Activated CD8-positive, alpha-beta memory T cell treated with anti-CD3 and anti-CD28 coated beads, Interleukin-2, amount 10 ng/mL, durations not matched to agents 7 days and 5 days (primary cell): ENCODE data around the gene FBXO48. TPM values are rescaled to one million over a fixed set of nuclear protein-coding genes. Genes with fewer than 3 reads are reported as not detected.

Experiments
- ATAC-seq: fragments of 150-1000 bp; cut with Tn5 transposase; one replicate; pipeline ENCODE4 v1.10.0; 2021; ENCODE audit warnings: moderate library complexity
- CTCF ChIA-PET: fragments of 350-600 bp; sonication (Branson Sonifier 250); formaldehyde crosslinking; loops from one replicate; lab custom pipeline; 2021; ENCODE audit warnings: antibody characterized with exemption; lab: Charles Lee
- DNase-seq: peaks from one replicate; pipeline ENCODE4 v3.0.0-alpha.2; 2020
- H3K27ac Mint-ChIP-seq: one replicate; pipeline ENCODE4 v1.8.0; 2021; ENCODE audit warnings: mild to moderate bottlenecking, mixed read lengths
- H3K27me3 Mint-ChIP-seq: one replicate; pipeline ENCODE4 v1.8.0; 2021; ENCODE audit warnings: mixed read lengths
- H3K36me3 Mint-ChIP-seq: one replicate; pipeline ENCODE4 v1.8.0; 2021; ENCODE audit warnings: mild to moderate bottlenecking, mixed read lengths
- H3K4me1 Mint-ChIP-seq: one replicate; pipeline ENCODE4 v1.8.0; 2021; ENCODE audit warnings: mixed read lengths
- H3K4me3 Mint-ChIP-seq: one replicate; pipeline ENCODE4 v1.8.0; 2021; ENCODE audit warnings: mild to moderate bottlenecking, moderate library complexity, mixed read lengths
- H3K9me3 Mint-ChIP-seq: one replicate; pipeline ENCODE4 v1.8.0; 2022; ENCODE audit warnings: low read depth, mixed read lengths
- total RNA-seq, 2 experiments: library from RNA; stranded (reverse); gene quantifications; one replicate each; pipeline ENCODE4 v1.2.3, GENCODE V29; 2021

FBXO48 gene
- total RNA-seq, 2 experiments from 2014 or later: 3.3 to 3.4 TPM

DNA sequence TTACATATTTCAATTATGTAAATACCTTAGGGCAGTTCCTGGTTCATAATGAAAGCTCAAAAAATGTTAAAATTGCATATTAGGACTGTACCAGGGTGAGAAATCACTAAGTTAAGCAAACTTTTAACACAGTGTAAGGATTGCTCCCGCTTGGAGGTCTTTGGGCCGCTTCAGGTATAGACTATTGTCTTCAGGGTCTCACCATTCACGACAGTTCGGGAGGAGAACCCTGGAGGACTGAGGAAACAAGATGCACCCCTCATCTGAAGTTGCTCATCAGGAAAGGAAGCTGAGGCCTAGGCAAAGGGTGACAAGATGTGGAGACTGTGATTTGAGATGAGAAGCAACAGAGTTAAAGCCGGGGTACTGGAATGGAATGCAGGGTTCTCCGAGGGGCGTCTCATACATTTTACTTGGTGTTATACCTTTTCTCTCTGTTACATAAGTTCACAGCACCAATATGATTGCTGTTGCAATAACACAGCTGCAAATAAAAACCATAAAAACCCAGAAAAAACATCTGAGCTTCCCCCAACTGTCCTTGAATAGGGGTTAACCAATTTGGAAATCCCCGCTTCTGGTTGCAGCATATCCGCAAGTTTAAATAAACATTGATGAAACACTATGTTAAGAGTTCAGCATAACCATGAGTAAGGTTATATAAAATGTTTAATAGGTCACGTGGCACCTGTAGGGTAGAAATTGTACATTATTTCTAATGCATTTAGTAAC lies 40.1 kb downstream of the FBXO48 start:
- peak; percentile 32 for ATAC-seq
- DNase-seq: peak; percentile 55
- H3K9me3 Mint-ChIP-seq: no peaks in the 10 kb centered on the region
- peaks cover 21% of the 10 kb centered on the region for H3K4me1 Mint-ChIP-seq
- H3K27ac Mint-ChIP-seq: peak overlapping the region; percentile 89
- H3K27me3 Mint-ChIP-seq: no peaks in the 10 kb centered on the region
- H3K36me3 Mint-ChIP-seq: peaks cover 6% of the 10 kb centered on the region
- peak overlapping the region; percentile 8 for H3K4me3 Mint-ChIP-seq
- CTCF ChIA-PET: interaction anchor here (0.8 to 4.8 kb wide), 9 partner anchors 9 to 64 kb away, joined by 3 to 44 read pairs (median 3); no protein-coding TSS in a partner anchor

DNA sequence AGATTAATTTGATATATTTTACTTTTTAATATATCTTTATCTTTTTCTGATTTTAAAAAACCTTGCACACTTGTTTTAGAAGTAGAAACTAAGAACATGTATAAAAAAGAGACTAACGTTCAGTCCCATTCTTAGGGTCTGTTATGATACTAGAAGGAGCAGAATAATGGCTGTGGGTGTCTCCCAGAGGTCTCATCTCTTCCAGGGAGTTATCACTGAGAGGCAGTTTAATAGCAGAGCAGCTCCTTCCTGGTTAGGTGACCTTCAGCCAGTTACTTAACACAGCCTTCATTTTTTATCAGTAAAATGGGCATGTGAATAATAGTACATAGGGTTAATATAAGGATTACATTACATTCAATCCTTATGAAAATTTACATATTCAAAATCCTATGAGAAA lies 40.6 kb downstream of the FBXO48 start:
- ATAC-seq (no peak), DNase-seq (no peak)
- no peak overlapping the region for H3K4me3 Mint-ChIP-seq
- H3K36me3 Mint-ChIP-seq: peaks cover 10% of the 10 kb centered on the region
- H3K27me3 Mint-ChIP-seq: no peaks in the 10 kb centered on the region
- CTCF ChIA-PET: interaction anchor here (0.8 to 4.8 kb wide), 9 partner anchors 8 to 64 kb away, joined by 3 to 44 read pairs (median 3); partner anchors contain the start of gene PLEK
- H3K4me1 Mint-ChIP-seq: peaks cover 24% of the 10 kb centered on the region
- no peak overlapping the region for H3K27ac Mint-ChIP-seq
- no peaks in the 10 kb centered on the region for H3K9me3 Mint-ChIP-seq

DNA sequence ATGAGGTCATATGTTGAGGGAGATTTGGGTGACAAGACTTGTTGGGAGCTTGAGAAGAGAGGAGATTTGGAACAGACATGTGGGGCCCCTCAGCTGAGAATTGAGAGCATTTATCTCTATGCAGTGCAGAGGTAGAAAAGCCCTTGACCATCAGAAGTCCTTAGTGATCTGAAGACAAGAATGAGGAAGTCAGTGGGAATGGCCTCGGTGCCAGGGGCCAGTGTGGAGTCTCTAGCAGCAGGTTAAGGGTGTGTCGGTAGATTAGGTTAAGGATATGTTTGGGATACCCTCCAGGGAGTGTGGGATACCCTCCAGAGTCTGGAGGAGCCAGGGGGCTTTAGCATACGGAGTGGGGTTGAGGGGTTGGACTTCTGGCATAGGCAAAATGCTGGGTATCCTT lies 41.6 kb downstream of the FBXO48 start:
- no peaks in the 10 kb centered on the region for H3K9me3 Mint-ChIP-seq
- ATAC-seq (no peak), DNase-seq (no peak)
- H3K36me3 Mint-ChIP-seq: peaks cover 10% of the 10 kb centered on the region
- no peak overlapping the region for H3K27ac Mint-ChIP-seq
- CTCF ChIA-PET: interaction anchor here (1.9 to 2.2 kb wide), 2 partner anchors 16 to 303 kb away, joined by 5 to 10 read pairs; no protein-coding TSS in a partner anchor
- H3K4me1 Mint-ChIP-seq: peaks cover 31% of the 10 kb centered on the region
- no peak overlapping the region for H3K4me3 Mint-ChIP-seq
- H3K27me3 Mint-ChIP-seq: no peaks in the 10 kb centered on the region

DNA sequence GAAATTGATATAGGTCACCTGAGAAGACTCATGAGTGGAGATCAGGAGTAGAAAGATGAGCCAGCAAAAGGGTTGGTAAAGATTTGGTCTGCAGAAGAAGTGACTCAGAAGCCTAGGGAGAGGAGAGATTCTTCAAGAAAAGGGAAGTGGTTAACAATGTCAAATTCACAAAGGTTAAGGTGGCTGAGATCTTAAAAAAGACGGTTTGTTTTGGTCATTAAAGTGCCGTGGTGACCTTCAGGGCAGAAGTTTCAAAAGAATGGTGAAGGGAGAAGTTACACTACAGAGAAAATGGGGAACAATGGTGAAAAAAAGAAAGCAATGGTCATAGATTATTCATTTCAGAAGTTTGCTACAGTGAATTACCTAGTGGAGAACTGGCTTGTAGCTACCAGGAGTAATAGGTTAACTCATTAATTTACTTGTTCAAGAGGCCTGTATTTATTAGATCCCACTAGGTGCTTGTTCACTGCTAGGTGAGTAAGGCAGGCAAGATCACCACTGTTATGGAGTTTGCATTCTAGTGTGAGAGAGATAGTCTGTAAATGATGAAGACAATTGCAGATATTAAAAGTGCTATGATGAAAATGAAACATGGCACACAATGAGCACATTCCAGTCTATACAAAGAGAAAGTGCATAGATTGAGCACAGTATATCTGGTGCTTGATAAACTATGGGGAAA lies 43.0 kb downstream of the FBXO48 start:
- H3K4me1 Mint-ChIP-seq: peaks cover 42% of the 10 kb centered on the region
- ATAC-seq (peak; percentile 85), DNase-seq (no peak)
- H3K9me3 Mint-ChIP-seq: no peaks in the 10 kb centered on the region
- H3K4me3 Mint-ChIP-seq: no peak overlapping the region
- peaks cover 10% of the 10 kb centered on the region for H3K36me3 Mint-ChIP-seq
- CTCF ChIA-PET: interaction anchor here (1.0 to 2.2 kb wide), 3 partner anchors 17 to 302 kb away, joined by 4 to 10 read pairs (median 5); no protein-coding TSS in a partner anchor
- no peak overlapping the region for H3K27ac Mint-ChIP-seq
- no peaks in the 10 kb centered on the region for H3K27me3 Mint-ChIP-seq

DNA sequence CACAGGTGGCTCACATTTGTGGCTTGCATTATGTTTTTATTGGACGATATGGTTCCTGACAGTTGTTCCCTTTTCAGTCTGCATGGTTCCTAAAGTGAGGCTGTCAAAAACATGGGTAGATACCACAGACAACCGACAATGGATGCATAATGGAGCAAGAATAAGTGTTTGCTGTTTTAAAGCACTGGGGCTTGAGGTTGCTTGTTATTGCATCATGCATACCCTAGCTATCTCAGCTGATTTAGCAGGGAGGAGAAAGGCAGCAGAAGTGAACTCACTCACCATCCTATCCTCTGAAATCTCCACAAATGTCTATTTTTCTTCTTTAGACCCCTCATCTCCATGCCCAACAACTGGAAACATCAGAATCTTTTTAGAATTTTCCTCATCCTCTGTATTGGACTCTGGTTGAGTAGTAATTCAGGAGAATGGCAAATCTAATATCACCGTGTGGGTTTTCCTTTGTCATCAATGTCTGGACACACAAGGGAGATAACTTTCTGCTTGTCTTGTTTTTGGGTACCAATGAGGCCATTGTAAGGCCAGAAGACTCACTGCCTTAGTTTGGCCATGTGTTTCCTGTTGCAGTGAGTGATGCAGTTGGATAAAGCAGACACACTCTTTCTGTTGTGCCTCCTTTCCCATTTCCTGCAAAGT lies 46.7 kb downstream of the FBXO48 start:
- no peak for ATAC-seq
- no peak for DNase-seq
- H3K27ac Mint-ChIP-seq: no peak overlapping the region
- H3K36me3 Mint-ChIP-seq: peaks cover 8% of the 10 kb centered on the region
- H3K4me1 Mint-ChIP-seq: peaks cover 39% of the 10 kb centered on the region
- H3K9me3 Mint-ChIP-seq: no peaks in the 10 kb centered on the region
- H3K4me3 Mint-ChIP-seq: no peak overlapping the region
- no peaks in the 10 kb centered on the region for H3K27me3 Mint-ChIP-seq
- CTCF ChIA-PET: interaction anchor here (1.4 kb wide), 1 partner anchor 20 kb away, joined by 7 read pairs; no protein-coding TSS in a partner anchor

DNA sequence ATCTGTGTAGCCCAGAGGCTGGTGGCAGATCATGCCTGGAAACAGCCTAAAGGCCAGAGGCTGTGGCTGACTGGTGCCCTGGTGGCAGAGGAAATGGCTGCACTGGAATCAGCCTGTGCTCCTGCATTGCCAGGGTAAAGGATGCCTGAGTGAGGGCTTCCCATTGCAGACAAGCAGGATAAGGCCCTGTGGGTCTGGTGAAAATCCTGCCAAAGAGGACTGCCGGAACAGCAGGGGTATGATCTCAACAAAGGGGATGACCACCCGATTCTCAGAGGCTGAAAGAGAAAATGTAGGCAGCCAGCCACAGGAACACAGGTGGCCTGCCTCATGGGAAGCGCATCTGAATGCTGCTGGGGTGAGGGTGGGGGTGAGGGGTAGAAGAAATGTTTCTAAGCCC lies 48.2 kb downstream of the FBXO48 start:
- H3K4me3 Mint-ChIP-seq: no peak overlapping the region

DNA sequence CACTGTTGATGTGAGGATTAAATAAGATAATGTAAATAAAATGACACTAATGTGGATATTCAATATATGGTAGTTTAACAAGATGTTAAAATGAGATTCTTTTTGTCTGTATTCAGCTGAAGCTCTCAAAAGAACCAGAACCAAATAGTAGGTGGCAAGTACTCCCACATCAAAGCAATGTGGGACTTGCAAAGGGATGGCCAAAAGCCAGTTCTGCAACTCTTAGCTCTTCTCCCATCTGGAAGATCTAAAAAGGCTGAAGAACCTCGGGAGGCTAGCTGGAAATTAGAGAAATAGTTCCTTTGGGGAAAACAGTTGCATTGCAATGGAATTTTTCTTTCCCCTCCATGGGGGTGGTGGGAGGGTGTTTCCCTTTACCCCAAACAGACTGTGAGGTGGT lies 48.7 kb downstream of the FBXO48 start:
- H3K9me3 Mint-ChIP-seq: no peaks in the 10 kb centered on the region
- CTCF ChIA-PET: interaction anchor here (1.0 to 1.4 kb wide), 4 partner anchors 8 to 490 kb away, joined by 3 read pairs; no protein-coding TSS in a partner anchor
- no peaks in the 10 kb centered on the region for H3K27me3 Mint-ChIP-seq
- no peak for ATAC-seq
- no peak for DNase-seq
- H3K4me3 Mint-ChIP-seq: no peak overlapping the region
- H3K4me1 Mint-ChIP-seq: peaks cover 41% of the 10 kb centered on the region
- peaks cover 8% of the 10 kb centered on the region for H3K36me3 Mint-ChIP-seq
- peak overlapping the region; percentile 69 for H3K27ac Mint-ChIP-seq

More for the DNA sequence above, 48.2 kb downstream of the FBXO48 start:
- Mint-ChIP-seq H3K27ac (no peak overlapping the region), H3K4me1 (peaks cover 39% of the 10 kb centered on the region), H3K36me3 (peaks cover 8% of the 10 kb centered on the region), H3K27me3 (no peaks in the 10 kb centered on the region), H3K9me3 (no peaks in the 10 kb centered on the region)
- ATAC-seq (no peak), DNase-seq (no peak)
- CTCF ChIA-PET: interaction anchor here (1.0 to 1.4 kb wide), 3 partner anchors 8 to 40 kb away, joined by 3 to 7 read pairs (median 3); no protein-coding TSS in a partner anchor

DNA sequence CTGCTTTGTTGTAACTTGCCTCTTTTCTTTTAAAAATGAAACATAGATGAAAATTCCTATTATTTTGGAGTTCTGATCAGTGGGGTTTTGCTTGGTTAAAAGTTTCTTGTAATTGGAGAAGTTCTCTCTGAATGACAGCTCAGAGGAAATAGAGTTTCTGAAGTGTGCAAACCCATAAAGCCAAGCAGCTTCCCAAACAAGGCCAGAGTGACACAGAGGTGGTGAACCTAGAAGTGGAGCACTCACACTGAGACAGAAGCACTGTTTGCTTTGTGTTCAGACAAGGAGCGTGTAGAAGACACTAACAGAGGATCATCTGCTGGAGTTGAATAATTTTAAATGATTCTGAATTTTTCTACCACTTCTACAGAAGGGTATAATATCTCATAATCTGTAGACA lies 49.2 kb downstream of the FBXO48 start:
- no peaks in the 10 kb centered on the region for H3K9me3 Mint-ChIP-seq
- no peak overlapping the region for H3K4me3 Mint-ChIP-seq
- H3K36me3 Mint-ChIP-seq: peaks cover 7% of the 10 kb centered on the region
- peaks cover 43% of the 10 kb centered on the region for H3K4me1 Mint-ChIP-seq
- ATAC-seq (peak; percentile 73), DNase-seq (no peak)
- CTCF ChIA-PET: interaction anchor here (1.0 to 1.4 kb wide), 4 partner anchors 9 to 490 kb away, joined by 3 read pairs; no protein-coding TSS in a partner anchor
- H3K27me3 Mint-ChIP-seq: no peaks in the 10 kb centered on the region
- peak overlapping the region; percentile 69 for H3K27ac Mint-ChIP-seq

DNA sequence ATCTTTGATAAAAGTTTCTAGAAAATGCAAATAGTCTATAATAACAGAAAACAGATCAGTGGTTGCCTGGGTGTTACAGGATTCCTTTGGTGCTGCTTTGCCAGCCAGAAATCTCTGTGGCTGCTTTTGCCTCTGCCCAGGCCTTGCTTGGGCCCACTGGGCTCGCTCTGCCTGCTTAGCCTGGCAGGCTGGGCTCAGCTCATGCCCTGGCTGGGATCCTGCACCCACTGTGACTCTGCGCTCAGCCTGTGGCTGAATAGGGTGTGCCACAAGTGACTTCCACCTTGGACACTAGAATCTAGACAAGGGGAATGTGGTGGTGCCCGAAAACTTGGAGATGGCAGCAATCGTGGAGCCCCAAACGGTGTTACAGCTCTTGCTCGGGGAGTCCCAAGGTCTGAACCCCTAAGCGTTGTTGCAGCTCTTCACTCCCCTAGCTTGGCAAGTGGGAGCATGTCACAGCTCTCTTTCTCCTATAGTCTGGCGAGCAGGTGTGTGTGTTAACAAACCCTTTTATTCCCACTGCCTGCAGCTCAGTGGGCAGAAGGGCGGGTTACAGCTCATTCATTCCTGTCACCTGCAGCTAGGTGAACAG lies 50.9 kb downstream of the FBXO48 start:
- no peak overlapping the region for H3K4me3 Mint-ChIP-seq
- H3K27ac Mint-ChIP-seq: no peak overlapping the region
- no peaks in the 10 kb centered on the region for H3K36me3 Mint-ChIP-seq
- H3K9me3 Mint-ChIP-seq: no peaks in the 10 kb centered on the region
- peaks cover 56% of the 10 kb centered on the region for H3K4me1 Mint-ChIP-seq
- CTCF ChIA-PET: interaction anchor here (0.8 to 2.6 kb wide), 2 partner anchors 11 to 25 kb away, joined by 3 to 14 read pairs; no protein-coding TSS in a partner anchor
- DNase-seq (no peak), ATAC-seq (no peak)
- H3K27me3 Mint-ChIP-seq: no peaks in the 10 kb centered on the region

DNA sequence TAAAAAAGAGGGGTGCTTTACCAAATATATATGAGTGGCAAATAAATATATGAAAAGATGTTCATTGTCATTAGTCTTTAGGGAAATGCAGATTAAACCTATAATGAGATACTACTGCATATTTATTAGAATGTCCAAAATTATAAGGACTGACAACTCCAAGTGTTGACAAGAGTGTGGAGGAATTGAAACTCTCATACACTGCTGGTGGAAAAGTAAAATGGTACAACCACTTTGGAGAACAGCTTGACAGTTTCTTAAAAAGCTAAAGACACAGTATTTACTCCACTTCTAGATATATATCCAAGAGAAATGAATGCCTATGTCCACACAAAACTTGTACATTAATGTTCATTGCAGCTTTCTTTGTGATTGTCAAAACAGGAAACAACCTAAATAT lies 51.6 kb downstream of the FBXO48 start:
- ATAC-seq (no peak), DNase-seq (no peak)
- CTCF ChIA-PET: interaction anchor here (0.8 to 2.6 kb wide), 2 partner anchors 11 to 25 kb away, joined by 3 to 14 read pairs; no protein-coding TSS in a partner anchor
- H3K27me3 Mint-ChIP-seq: no peaks in the 10 kb centered on the region
- no peaks in the 10 kb centered on the region for H3K36me3 Mint-ChIP-seq
- H3K27ac Mint-ChIP-seq: no peak overlapping the region
- H3K9me3 Mint-ChIP-seq: no peaks in the 10 kb centered on the region
- H3K4me3 Mint-ChIP-seq: no peak overlapping the region
- peaks cover 53% of the 10 kb centered on the region for H3K4me1 Mint-ChIP-seq

DNA sequence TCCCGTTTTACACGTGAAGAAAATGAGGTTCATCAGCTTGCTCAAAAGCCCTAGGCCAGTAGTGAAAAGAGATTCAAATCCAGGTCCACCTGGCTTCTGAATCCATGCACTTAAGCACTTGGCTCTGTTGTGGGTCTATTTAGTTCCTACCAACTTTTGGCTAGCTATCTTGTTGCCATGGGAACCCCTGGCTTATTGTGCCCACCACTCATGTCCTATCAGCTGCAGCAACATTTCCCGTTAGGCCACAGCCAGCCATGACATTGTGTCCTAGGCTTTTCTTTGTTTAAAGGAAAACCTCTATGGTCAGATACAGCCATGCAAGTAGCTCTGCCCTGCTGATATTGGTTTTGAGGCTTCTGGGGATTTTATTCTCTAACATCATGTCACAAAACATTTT lies 52.2 kb downstream of the FBXO48 start:
- CTCF ChIA-PET: interaction anchor here (1.4 to 2.6 kb wide), 2 partner anchors 26 to 49 kb away, joined by 4 to 14 read pairs; no protein-coding TSS in a partner anchor
- Mint-ChIP-seq H3K4me1 (peaks cover 49% of the 10 kb centered on the region), H3K27me3 (no peaks in the 10 kb centered on the region), H3K4me3 (no peak overlapping the region), H3K27ac (no peak overlapping the region), H3K36me3 (peaks cover 3% of the 10 kb centered on the region), H3K9me3 (no peaks in the 10 kb centered on the region)
- DNase-seq (no peak), ATAC-seq (no peak)

DNA sequence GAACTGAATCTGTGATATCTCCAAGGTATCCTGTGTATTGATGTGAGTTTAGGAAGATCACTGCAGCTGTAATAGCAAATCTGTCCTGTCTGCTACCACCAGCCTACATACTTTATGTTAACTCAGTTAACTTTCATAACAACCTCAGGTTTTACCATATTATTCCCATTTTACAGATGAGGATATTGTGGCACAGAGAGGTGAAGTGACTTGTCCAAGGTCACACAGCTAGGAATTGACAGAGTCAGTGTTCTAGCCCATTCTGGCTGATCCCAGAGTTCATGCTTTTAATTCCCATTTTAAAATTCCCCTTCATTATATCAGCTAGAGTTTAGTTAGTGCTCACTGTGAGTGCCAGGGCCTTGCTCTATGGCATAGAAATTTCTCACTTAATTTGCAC lies 52.6 kb downstream of the FBXO48 start:
- Mint-ChIP-seq H3K27me3 (peaks cover 3% of the 10 kb centered on the region), H3K27ac (no peak overlapping the region), H3K9me3 (no peaks in the 10 kb centered on the region), H3K36me3 (peaks cover 3% of the 10 kb centered on the region), H3K4me1 (peaks cover 44% of the 10 kb centered on the region), H3K4me3 (no peak overlapping the region)
- DNase-seq: no peak
- ATAC-seq: no peak
- CTCF ChIA-PET: interaction anchor here (1.4 to 2.6 kb wide), 2 partner anchors 26 to 49 kb away, joined by 4 to 14 read pairs; no protein-coding TSS in a partner anchor
